Breast epithelium (tissue), 4 donors: ENCODE results near the gene EIF4EBP3. TPM values are rescaled to one million over a fixed set of nuclear protein-coding genes. Genes with fewer than 3 reads are reported as not detected.
"Not testable (repeated sequence)": the region's sequence is repeated elsewhere in the genome, so short reads cannot be mapped to it uniquely, and the experiment has no call there.

ENCODE experiments used
- DNase-seq, 2 donors: peaks; one replicate each; pipeline ENCODE4 v3.0.0-alpha.2; 2019; ENCODE audit warnings: low spot score in 2 of 2
- H3K27ac ChIP-seq, 2 donors: fragments of 200-600 bp; sonication (generic) in 1 of 2; one replicate each; pipeline ENCODE4 v1.5.1; 2016 to 2019; ENCODE audit warnings: mild to moderate bottlenecking in 1 of 2
- H3K27me3 ChIP-seq, 2 donors: fragments of 200-600 bp; sonication (generic) in 1 of 2; one replicate each; pipeline versions ENCODE4 v1.5.1 to v1.6.0; 2017 to 2019; ENCODE audit warnings: control low read depth in 1 of 2, mild to moderate bottlenecking in 1 of 2
- H3K36me3 ChIP-seq: fragments of 200-600 bp; one replicate; pipeline ENCODE4 v1.5.1; 2019
- H3K4me1 ChIP-seq, 2 donors: fragments of 200-600 bp; sonication (generic); one replicate each; pipeline ENCODE4 v1.5.1; 2016 to 2019; ENCODE audit warnings: control low read depth in 1 of 2
- H3K4me3 ChIP-seq, 3 donors: fragments of 200-600 bp; sonication (generic); 1 replicate in 2 of 3; 2 replicates in 1 of 3; pipeline ENCODE4 v1.5.1; 2016 to 2019; ENCODE audit warnings: mild to moderate bottlenecking in 3 of 3, moderate library complexity in 2 of 3
- H3K9me3 ChIP-seq, 2 donors: fragments of 200-600 bp; sonication (generic) in 1 of 2; one replicate each; pipeline ENCODE4 v1.5.1; 2016 to 2019; ENCODE audit warnings: control low read depth in 1 of 2
- CTCF ChIP-seq, 3 donors: fragments of 450-650 bp; IDR thresholded peaks; one replicate each; pipeline ENCODE4 v1.5.1; 2016 to 2017; ENCODE audit warnings: antibody characterized with exemption in 3 of 3, mild to moderate bottlenecking in 3 of 3, moderate library complexity in 3 of 3
- POLR2A ChIP-seq: fragments of 450-650 bp; IDR thresholded peaks from one replicate; pipeline ENCODE4 v1.6.1; 2016; ENCODE audit warnings: antibody characterized with exemption, mild to moderate bottlenecking, moderate library complexity
- POLR2AphosphoS5 ChIP-seq, 3 donors: sonication (generic); formaldehyde crosslinking; IDR thresholded peaks; one replicate each; pipeline ENCODE4 v1.6.1; 2017; ENCODE audit warnings: antibody characterized with exemption in 3 of 3
- intact Hi-C: fragments of 100-400 bp; cut with DNase I; formaldehyde crosslinking; loops from one replicate; pipeline ENCODE4 v1.15.1; 2023; ENCODE audit warnings: low total_unique reads
- total RNA-seq, 3 donors: library from RNA; depleted of rRNA; stranded (reverse); fragments of >200 nt; gene quantifications; one replicate each; pipeline ENCODE4 v1.1.0, GENCODE V29; 2016

EIF4EBP3 gene
- total RNA-seq, 3 donors from 2014 or later = 18.0 to 38.1 (median 24.9) TPM

GRCh38 chr5:140574165-140574564, 26.7 kb downstream of the EIF4EBP3 start:
- peak overlapping the region; percentile 13 to 44 for H3K27ac ChIP-seq
- no peaks in the 10 kb centered on the region for H3K9me3 ChIP-seq
- no peak for DNase-seq
- H3K4me1 ChIP-seq = no peaks in the 10 kb centered on the region
- no peak for TF ChIP-seq POLR2AphosphoS5 (IDR thresholded peaks at IDR 0.05)
- no peak for TF ChIP-seq CTCF (IDR thresholded peaks at IDR 0.05)
- TF ChIP-seq POLR2A = no peak
- H3K36me3 ChIP-seq = no peaks in the 10 kb centered on the region
- no peak overlapping the region for H3K4me3 ChIP-seq
- intact Hi-C loops = no loop called here
- H3K27me3 ChIP-seq = no peaks in the 10 kb centered on the region

- Histone ChIP-seq H3K27ac (peak overlapping the region in 1 of 2 donors; percentile 44), H3K4me3 (no peak overlapping the region), H3K9me3 (no peaks in the 10 kb centered on the region), H3K4me1 (no peaks in the 10 kb centered on the region), H3K36me3 (no peaks in the 10 kb centered on the region), H3K27me3 (no peaks in the 10 kb centered on the region)
- no peak for TF ChIP-seq POLR2AphosphoS5 (IDR thresholded peaks at IDR 0.05)
- TF ChIP-seq CTCF (IDR thresholded peaks at IDR 0.05) = peak in 1 of 3 donors; percentile 21
- TF ChIP-seq POLR2A = no peak
- intact Hi-C loops = no loop called here
- DNase-seq = no peak
Measured at GRCh38 chr5:140575309-140575708, 27.8 kb downstream of the EIF4EBP3 start.

GRCh38 chr5:140576776-140577201, 29.3 kb downstream of the EIF4EBP3 start:
- Histone ChIP-seq H3K4me1 (no peaks in the 10 kb centered on the region), H3K4me3 (no peak overlapping the region), H3K27ac (no peak overlapping the region), H3K9me3 (no peaks in the 10 kb centered on the region), H3K36me3 (no peaks in the 10 kb centered on the region), H3K27me3 (no peaks in the 10 kb centered on the region)
- intact Hi-C loops = no loop called here
- no peak for DNase-seq
- TF ChIP-seq CTCF (IDR thresholded peaks at IDR 0.05) = no peak
- TF ChIP-seq POLR2A = no peak
- no peak for TF ChIP-seq POLR2AphosphoS5 (IDR thresholded peaks at IDR 0.05)

- TF ChIP-seq CTCF (IDR thresholded peaks at IDR 0.05) = peak in 1 of 3 donors; percentile 14
- intact Hi-C loops, H3K9me3 ChIP-seq, H3K36me3 ChIP-seq, H3K4me1 ChIP-seq, H3K4me3 ChIP-seq, H3K27me3 ChIP-seq, DNase-seq, H3K27ac ChIP-seq: not testable (repeated sequence)
Measured at GRCh38 chr5:140579188-140579747, 31.8 kb downstream of the EIF4EBP3 start.

GRCh38 chr5:140587495-140587894, 40.0 kb downstream of the EIF4EBP3 start:
- TF ChIP-seq POLR2AphosphoS5 (IDR thresholded peaks at IDR 0.05) = no peak
- no peak for TF ChIP-seq POLR2A
- no peak for TF ChIP-seq CTCF (IDR thresholded peaks at IDR 0.05)
- intact Hi-C loops = loop anchor here (10.0 kb wide), 1 partner anchor 763 kb away; no protein-coding TSS in a partner anchor
- Histone ChIP-seq H3K27me3 (no peaks in the 10 kb centered on the region), H3K9me3 (peaks cover 0 to 2% of the 10 kb centered on the region in 2 donors), H3K4me3 (no peak overlapping the region), H3K4me1 (peaks cover 0 to 15% of the 10 kb centered on the region in 2 donors), H3K27ac (no peak overlapping the region), H3K36me3 (no peaks in the 10 kb centered on the region)
- no peak for DNase-seq
